ENCODE results near the gene MLX.

The MLX gene

GRCh38 chr17:42566883-42567573, at the start of gene MLX:
MLX (plus strand) TSS chr17:42567100; CDS start chr17:42567125, 25 bp downstream.
- DNase-seq, result peak; percentile 81

GRCh38 chr17:42517516-42517915, 49.4 kb upstream of the MLX start:
- peak; percentile 89 for DNase-seq

- DNase-seq, result peak; percentile 69
These were observed 48.7 kb upstream of the MLX start for GRCh38 chr17:42518046-42518754.

- DNase-seq, result no peak
These were observed 48.0 kb upstream of the MLX start for GRCh38 chr17:42518755-42519545.

GRCh38 chr17:42519546-42520491, 47.1 kb upstream of the MLX start:
- peak; percentile 99 for DNase-seq

- no peak for DNase-seq
These were observed 46.4 kb upstream of the MLX start for GRCh38 chr17:42520540-42520951.

GRCh38 chr17:42521036-42521435, 45.9 kb upstream of the MLX start:
- DNase-seq, result peak; percentile 23

- no peak for DNase-seq
These were observed 45.1 kb upstream of the MLX start for GRCh38 chr17:42521666-42522262.

- no peak for DNase-seq
These were observed 44.6 kb upstream of the MLX start for GRCh38 chr17:42522263-42522790.

- no peak for DNase-seq
These were observed 44.1 kb upstream of the MLX start for GRCh38 chr17:42522798-42523278.

- peak; percentile 38 for DNase-seq
These were observed 41.7 kb upstream of the MLX start for GRCh38 chr17:42525221-42525620.

- no peak for DNase-seq
These were observed 40.9 kb upstream of the MLX start for GRCh38 chr17:42526031-42526444.

- no peak for DNase-seq
These were observed 39.0 kb upstream of the MLX start for GRCh38 chr17:42527932-42528331.

GRCh38 chr17:42529061-42529460, 37.8 kb upstream of the MLX start:
- no peak for DNase-seq

GRCh38 chr17:42530952-42531454, 35.9 kb upstream of the MLX start:
- DNase-seq, result no peak

GRCh38 chr17:42531455-42532354, 35.2 kb upstream of the MLX start:
- DNase-seq, result peak; percentile 47

- DNase-seq, result no peak
These were observed 31.5 kb upstream of the MLX start for GRCh38 chr17:42535155-42536047.

GRCh38 chr17:42536048-42536371, 30.9 kb upstream of the MLX start, which contains the start of gene NAGLU:
NAGLU (plus strand) TSS chr17:42536241; CDS start chr17:42536273, 32 bp downstream.
- DNase-seq, result peak; percentile 56
